Adipocyte (in vitro differentiated cells): ENCODE measurements around the gene LRRC47.
"Not testable (repeated sequence)": the region's sequence is repeated elsewhere in the genome, so short reads cannot be mapped to it uniquely, and the experiment has no call there.

Source experiments
- DNase-seq: peaks from one replicate; pipeline ENCODE4 v3.0.0-alpha.2; 2015; ENCODE audit warnings: low read depth
- H3K27me3 ChIP-seq: replicated peaks from 2 replicates; pipeline ENCODE4 v1.7.0; 2013; ENCODE audit warnings: mild to moderate bottlenecking, low read length, moderate library complexity; ENCODE audit not compliant: control insufficient read depth, insufficient read depth
- H3K36me3 ChIP-seq: 2 replicates; pipeline ENCODE4 v1.7.0; 2013; ENCODE audit warnings: low read length, mild to moderate bottlenecking, moderate library complexity; ENCODE audit not compliant: control insufficient read depth, insufficient read depth, severe bottlenecking
- H3K4me1 ChIP-seq: 2 replicates; pipeline ENCODE4 v1.7.0; 2013; ENCODE audit warnings: mild to moderate bottlenecking, low read length, moderate library complexity; ENCODE audit not compliant: control insufficient read depth, insufficient read depth
- H3K4me3 ChIP-seq: 2 replicates; pipeline ENCODE4 v1.7.0; 2013; ENCODE audit warnings: mild to moderate bottlenecking, low read length, moderate library complexity
- H3K9ac ChIP-seq: 2 replicates; pipeline ENCODE4 v1.7.0; 2013; ENCODE audit warnings: mild to moderate bottlenecking, low read length, moderate library complexity
- H3K9me3 ChIP-seq: 2 replicates; pipeline ENCODE4 v1.7.0; 2013; ENCODE audit warnings: mild to moderate bottlenecking, low read length, moderate library complexity; ENCODE audit not compliant: control insufficient read depth

LRRC47 gene

DNA sequence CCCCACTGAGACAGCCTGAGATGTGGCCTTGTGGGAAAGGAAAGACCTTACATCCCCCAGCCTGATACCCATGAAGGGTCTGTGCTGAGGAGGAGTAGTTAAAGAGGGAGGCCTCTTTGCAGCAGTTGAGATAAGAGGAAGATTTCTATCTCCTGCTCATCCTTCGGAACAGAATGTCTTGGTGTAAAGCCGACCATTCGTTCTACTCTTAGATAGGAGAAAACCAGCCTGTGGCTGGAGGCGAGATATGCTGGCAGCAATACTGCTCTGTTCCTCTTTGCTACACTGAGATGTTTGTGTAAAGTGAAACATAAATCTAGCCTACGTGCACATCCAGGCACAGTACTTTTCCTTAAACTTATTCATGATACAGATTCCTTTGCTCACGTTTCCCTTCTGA lies 45.6 kb downstream of the LRRC47 start:
- no peaks in the 10 kb centered on the region for H3K36me3 ChIP-seq
- peaks cover 10% of the 10 kb centered on the region for H3K4me1 ChIP-seq
- H3K27me3 ChIP-seq = peaks cover 43% of the 10 kb centered on the region
- no peaks in the 10 kb centered on the region for H3K9me3 ChIP-seq
- no peak overlapping the region for H3K4me3 ChIP-seq
- no peak for DNase-seq
- H3K9ac ChIP-seq = no peak overlapping the region

DNA sequence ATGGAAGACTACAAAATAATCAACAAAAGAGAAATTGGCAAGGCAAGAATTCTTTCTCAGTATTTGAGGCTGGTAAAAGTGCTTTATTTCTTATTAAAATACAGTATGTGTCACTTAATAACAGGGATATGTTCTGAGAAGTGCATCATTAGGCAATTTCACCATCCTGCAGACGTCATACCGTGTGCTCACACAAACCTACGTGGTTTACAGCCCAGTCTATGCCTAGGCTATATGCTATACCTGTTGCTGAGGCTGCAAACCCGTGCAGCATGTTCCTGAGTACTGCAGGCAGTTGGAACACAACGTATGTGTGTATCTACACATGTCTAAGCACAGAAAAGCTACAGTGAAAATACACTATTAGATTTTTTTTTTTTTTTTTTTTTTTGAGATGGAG lies 46.8 kb downstream of the LRRC47 start:
- H3K9ac ChIP-seq = no peak overlapping the region
- no peak overlapping the region for H3K4me3 ChIP-seq
- DNase-seq = no peak
- H3K36me3 ChIP-seq = no peaks in the 10 kb centered on the region
- H3K4me1 ChIP-seq = peaks cover 13% of the 10 kb centered on the region
- H3K27me3 ChIP-seq = peaks cover 34% of the 10 kb centered on the region
- H3K9me3 ChIP-seq = no peaks in the 10 kb centered on the region

DNA sequence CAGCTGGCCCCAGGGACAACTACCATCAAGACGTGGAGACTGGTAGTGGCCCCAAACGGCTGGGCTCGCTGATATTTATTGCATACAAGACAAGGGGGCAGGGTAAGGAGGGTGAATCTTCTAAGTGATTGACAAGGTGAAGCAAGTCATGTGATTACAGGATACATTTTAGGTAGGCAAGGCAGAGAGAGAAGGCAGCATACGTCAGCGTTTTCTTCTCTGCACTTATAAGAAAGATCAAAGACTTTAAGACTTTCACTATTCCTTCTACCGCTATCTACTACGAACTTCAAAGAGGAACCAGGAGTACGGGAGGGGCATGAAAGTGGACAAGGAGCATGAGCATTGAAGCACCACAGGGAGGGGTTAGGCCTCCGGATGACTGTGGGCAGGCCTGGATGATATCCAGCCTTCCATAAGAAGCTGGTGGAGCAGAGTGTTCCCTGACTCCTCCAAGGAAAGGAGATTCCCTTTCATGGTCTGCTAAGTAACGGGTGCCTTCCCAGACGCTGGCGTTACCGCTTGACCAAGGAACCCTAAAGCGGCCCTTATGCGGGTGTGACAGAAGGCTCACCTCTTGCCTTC lies 47.9 kb downstream of the LRRC47 start:
- not testable (repeated sequence) for H3K36me3 ChIP-seq

DNA sequence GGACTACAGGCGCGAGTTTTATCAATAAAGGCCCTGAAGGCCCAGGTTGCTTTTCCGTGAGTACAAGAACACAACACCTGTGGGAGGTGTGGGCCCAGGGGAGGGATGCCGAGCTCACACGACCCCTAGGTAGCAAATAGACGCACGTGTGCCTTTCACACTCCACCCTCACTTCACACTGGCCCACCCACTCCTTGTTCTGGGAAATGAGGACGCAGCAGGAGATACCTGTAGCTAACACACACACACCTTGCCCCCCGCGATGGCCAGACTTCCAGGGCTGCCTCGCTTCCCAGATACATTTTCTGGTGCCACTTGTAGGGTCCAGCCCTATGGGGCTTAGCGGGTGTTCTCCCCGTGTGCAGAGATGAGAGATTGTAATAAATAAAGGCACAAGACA lies 48.4 kb downstream of the LRRC47 start:
- H3K36me3 ChIP-seq = peaks cover under 1% of the 10 kb centered on the region
- no peaks in the 10 kb centered on the region for H3K9me3 ChIP-seq
- peak overlapping the region; percentile 83 for H3K9ac ChIP-seq
- H3K4me3 ChIP-seq = peak overlapping the region; percentile 86
- peaks cover 15% of the 10 kb centered on the region for H3K4me1 ChIP-seq
- H3K27me3 ChIP-seq = peaks cover 27% of the 10 kb centered on the region
- no peak for DNase-seq

More for the DNA sequence above, 47.9 kb downstream of the LRRC47 start:
- Histone ChIP-seq H3K27me3 (peaks cover 29% of the 10 kb centered on the region), H3K4me1 (peaks cover 13% of the 10 kb centered on the region)
- not testable (repeated sequence) for DNase-seq, H3K9me3 ChIP-seq, H3K9ac ChIP-seq, H3K4me3 ChIP-seq

DNA sequence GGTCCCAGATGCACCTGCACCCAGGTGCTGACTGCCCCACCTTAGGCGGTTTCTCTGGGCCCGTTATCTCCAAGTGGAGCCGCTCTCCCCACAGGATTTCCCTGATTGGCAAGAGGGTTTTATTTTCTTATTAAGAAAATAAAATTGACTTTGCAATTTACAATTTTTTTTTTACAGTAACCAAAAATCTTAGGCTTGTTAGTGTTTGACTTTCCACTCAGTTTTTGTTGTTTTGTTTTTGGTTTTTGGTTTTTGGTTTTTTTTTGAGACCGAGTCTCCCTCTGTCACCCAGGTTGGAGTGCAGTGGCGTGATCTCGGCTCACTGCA lies 48.8 kb downstream of the LRRC47 start:
- H3K4me3 ChIP-seq = peak overlapping the region; percentile 86
- H3K9ac ChIP-seq = peak overlapping the region; percentile 83
- no peak for DNase-seq

DNA sequence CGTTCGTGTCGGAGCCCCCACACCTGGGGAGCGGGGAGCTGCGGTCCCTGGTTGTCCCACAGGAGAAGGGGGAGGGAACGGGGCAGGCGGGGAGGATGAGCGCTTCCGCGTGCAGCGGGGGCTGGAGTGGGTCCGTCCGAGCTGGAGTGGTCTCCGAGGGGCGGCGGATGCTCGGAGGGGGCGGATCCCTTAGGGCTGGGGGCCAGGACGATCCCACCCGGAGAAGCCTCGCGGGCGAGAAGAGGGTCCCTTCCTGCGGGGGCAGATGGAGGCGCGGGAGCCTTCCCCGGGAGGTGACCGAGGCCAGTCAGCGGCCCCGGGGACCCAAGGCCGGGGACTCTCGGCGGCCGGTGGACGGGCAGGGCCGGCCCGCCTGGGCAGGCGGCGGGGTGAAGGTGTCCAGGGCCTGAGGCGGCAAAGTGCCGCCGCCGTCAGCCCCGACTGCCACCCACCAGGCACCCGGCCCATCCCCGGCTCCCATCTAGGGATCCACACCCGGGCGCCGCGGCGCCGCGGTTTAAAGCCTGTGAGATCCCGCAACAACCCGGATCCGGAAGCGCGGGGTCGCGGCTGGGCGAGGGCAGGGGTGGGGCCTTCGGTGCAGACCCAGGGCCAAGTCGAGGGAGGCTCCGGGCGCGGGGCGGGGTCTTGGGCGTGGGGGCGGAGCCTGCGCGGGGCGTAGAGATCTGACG lies 49.3 kb downstream of the LRRC47 start:
- DNase-seq = peak; percentile 86
- Histone ChIP-seq H3K9ac (peak overlapping the region; percentile 83), H3K36me3 (peaks cover 10% of the 10 kb centered on the region)

More for the DNA sequence above, 48.8 kb downstream of the LRRC47 start:
- H3K27me3 ChIP-seq = peaks cover 23% of the 10 kb centered on the region
- peaks cover 16% of the 10 kb centered on the region for H3K4me1 ChIP-seq
- H3K9me3 ChIP-seq = no peaks in the 10 kb centered on the region
- peaks cover 5% of the 10 kb centered on the region for H3K36me3 ChIP-seq

DNA sequence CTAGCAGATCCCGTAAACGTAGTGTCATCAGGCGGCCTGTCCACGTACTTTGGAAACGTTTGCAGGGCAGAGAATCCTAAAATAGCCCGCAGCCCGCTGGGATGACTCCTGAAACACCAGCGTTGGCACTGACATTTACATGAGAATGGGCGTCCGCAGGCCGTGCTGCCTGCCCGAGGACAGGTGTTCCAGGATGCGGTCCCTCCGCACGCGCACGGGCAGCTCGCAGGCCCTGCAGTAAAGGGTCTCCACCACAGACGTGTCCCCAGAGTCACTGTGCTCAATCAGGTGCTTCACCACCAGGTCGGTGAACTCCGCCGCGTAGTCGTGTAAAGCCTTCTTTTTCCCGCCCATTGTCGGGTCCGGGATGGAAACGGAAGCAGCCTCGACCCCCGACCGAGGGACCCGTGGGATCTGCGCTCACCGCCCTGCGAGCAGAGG lies 49.9 kb downstream of the LRRC47 start:
- Histone ChIP-seq H3K4me3 (peak overlapping the region; percentile 86), H3K9ac (peak overlapping the region; percentile 83), H3K36me3 (peaks cover 15% of the 10 kb centered on the region), H3K9me3 (no peaks in the 10 kb centered on the region), H3K4me1 (peaks cover 16% of the 10 kb centered on the region), H3K27me3 (peaks cover 16% of the 10 kb centered on the region)
- no peak for DNase-seq

More for the DNA sequence above, 49.3 kb downstream of the LRRC47 start:
- H3K9me3 ChIP-seq = no peaks in the 10 kb centered on the region
- peak overlapping the region; percentile 86 for H3K4me3 ChIP-seq
- peaks cover 16% of the 10 kb centered on the region for H3K4me1 ChIP-seq
- H3K27me3 ChIP-seq = peaks cover 18% of the 10 kb centered on the region

DNA sequence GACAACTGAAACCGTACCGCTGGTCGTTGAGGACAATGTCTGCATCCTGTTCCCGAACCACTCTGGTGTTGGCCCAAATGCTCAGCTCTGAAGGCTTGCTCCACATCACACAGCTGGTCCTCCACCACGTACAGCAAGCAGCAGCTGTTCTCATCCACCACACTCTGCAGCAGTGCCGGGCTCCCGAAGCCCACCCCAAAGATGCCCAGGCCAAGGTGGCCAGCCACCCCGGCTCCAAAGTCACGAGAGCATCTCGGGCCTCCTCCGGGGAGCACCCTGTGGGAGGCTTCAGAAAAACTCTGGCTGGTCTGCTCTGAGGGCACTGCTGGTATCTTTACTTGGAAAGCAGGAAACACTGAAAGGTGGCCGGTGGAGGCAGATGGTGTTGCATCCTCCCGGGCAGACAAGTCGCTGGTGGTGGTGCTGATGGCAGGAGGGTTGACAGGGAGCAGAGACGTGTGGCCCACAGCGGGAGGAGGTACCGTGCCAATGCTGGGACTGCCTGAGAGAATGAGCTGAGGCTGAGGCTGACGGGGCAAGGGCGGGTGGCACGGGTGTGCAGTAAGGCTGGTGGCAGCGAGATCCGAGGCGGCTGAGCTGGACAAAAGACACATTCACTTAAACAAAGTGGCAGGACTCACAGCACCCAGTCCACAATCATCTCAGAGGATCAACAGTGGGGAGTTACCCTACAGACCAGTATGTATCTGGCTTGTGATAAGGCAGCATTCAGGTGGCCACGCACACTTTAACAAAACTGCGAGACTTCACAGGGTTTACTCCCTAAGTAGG lies 50.5 kb downstream of the LRRC47 start:
- DNase-seq = no peak
- H3K9me3 ChIP-seq = no peaks in the 10 kb centered on the region
- H3K9ac ChIP-seq = peak overlapping the region; percentile 83
- peaks cover 15% of the 10 kb centered on the region for H3K36me3 ChIP-seq
- H3K4me1 ChIP-seq = peaks cover 16% of the 10 kb centered on the region
- H3K27me3 ChIP-seq = peaks cover 10% of the 10 kb centered on the region
- no peak overlapping the region for H3K4me3 ChIP-seq

DNA sequence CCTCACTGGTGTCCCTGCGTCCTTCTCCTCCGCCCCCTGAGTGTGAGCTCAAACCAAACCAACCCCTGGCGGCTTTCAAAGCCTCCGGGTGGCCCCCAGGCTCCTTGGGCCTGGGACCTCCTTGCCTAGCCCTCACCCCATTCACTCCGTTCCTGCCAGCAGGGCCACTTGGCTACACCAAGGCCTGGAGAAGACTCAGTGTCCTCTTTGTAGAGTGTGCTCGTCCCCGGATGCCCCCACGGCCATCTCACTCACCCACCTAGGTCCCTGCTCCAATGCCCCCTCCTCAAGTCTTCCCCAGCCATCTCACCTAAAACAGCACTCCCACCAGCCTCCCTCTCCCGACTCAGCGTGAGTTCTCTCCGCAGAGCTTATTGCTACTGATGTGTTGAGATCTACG lies 51.2 kb downstream of the LRRC47 start:
- no peak overlapping the region for H3K9ac ChIP-seq
- peaks cover 15% of the 10 kb centered on the region for H3K36me3 ChIP-seq
- DNase-seq = no peak
- peaks cover 16% of the 10 kb centered on the region for H3K4me1 ChIP-seq
- peaks cover 4% of the 10 kb centered on the region for H3K27me3 ChIP-seq
- no peak overlapping the region for H3K4me3 ChIP-seq
- no peaks in the 10 kb centered on the region for H3K9me3 ChIP-seq

DNA sequence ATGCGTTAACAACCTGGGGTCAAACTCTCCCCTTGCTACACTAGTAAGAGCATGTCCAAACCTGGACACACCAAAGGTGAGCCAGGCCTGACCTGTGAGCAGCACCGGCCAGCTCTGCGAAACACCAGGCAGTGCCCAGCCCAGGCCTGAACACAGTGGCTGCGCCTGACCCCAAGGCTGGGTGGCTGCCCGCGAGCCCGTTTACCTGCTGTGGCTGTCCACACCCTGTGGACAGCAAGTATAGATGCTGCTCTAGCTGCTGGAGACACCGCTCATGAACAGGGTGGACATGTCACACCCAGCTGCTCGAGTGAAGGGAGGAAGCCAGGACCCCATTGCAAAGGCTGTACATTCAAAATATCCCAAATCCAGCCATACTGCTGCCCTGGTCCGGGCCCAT lies 51.7 kb downstream of the LRRC47 start:
- peaks cover 15% of the 10 kb centered on the region for H3K36me3 ChIP-seq
- peaks cover 16% of the 10 kb centered on the region for H3K4me1 ChIP-seq
- no peak for DNase-seq
- H3K27me3 ChIP-seq = peaks cover 4% of the 10 kb centered on the region
- H3K4me3 ChIP-seq = no peak overlapping the region
- H3K9me3 ChIP-seq = no peaks in the 10 kb centered on the region
- H3K9ac ChIP-seq = no peak overlapping the region

DNA sequence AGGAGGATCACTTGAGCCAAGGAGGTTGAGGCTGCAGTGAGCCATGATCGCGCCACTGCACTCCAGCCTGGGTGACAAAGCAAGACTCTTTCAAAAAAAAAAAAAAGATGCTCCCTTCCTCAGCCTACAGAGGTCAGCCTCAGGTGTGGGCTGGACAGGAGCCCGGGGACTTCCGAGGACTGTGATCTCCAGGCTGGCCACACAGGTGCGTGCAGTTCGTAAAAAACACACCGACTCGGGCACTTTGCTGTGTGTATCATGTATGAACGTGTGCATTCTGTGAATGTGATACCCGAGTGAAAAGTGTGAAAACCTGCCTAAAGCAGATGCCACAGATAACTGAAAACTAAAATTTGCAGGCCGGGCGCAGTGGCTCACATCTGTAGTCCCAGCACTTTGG lies 52.5 kb downstream of the LRRC47 start:
- Histone ChIP-seq H3K27me3 (no peaks in the 10 kb centered on the region), H3K4me3 (no peak overlapping the region), H3K9me3 (no peaks in the 10 kb centered on the region), H3K4me1 (peaks cover 16% of the 10 kb centered on the region), H3K9ac (no peak overlapping the region), H3K36me3 (peaks cover 19% of the 10 kb centered on the region)
- DNase-seq = no peak
